Naive B cell (primary cell): ENCODE results near the gene MAPK8IP1. TPM values are rescaled to one million over a fixed set of nuclear protein-coding genes. Genes with fewer than 3 reads are reported as not detected.

ENCODE experiments used
- ATAC-seq, 2 donors: fragments of 150-1000 bp; cut with Tn5 transposase; 2 replicates each; pipeline ENCODE4 v1.10.0; 2021; ENCODE audit warnings: low read depth in 2 of 2, mild to moderate bottlenecking in 2 of 2, moderate library complexity in 2 of 2
- DNase-seq: peaks from one replicate; pipeline ENCODE4 v3.0.0; 2022
- H3K27ac Mint-ChIP-seq, 6 donors: one replicate each; pipeline ENCODE4 v1.8.0; 2020 to 2022; ENCODE audit warnings: mild to moderate bottlenecking in 6 of 6, mixed read lengths in 6 of 6, moderate library complexity in 5 of 6, inconsistent platforms in 2 of 6
- H3K27me3 Mint-ChIP-seq, 3 donors: one replicate each; pipeline ENCODE4 v1.8.0; 2021 to 2022; ENCODE audit warnings: mixed read lengths in 3 of 3, mild to moderate bottlenecking in 1 of 3
- H3K36me3 Mint-ChIP-seq, 2 donors: one replicate each; pipeline ENCODE4 v1.8.0; 2020 to 2022; ENCODE audit warnings: mixed read lengths in 2 of 2, inconsistent platforms in 1 of 2, mild to moderate bottlenecking in 1 of 2
- H3K4me1 Mint-ChIP-seq, 3 donors: one replicate each; pipeline ENCODE4 v1.8.0; 2020 to 2022; ENCODE audit warnings: mixed read lengths in 3 of 3, inconsistent platforms in 1 of 3, mild to moderate bottlenecking in 1 of 3, moderate library complexity in 1 of 3
- H3K4me3 Mint-ChIP-seq, 8 donors: one replicate each; pipeline ENCODE4 v1.8.0; 2020 to 2022; ENCODE audit warnings: mild to moderate bottlenecking in 8 of 8, mixed read lengths in 8 of 8, moderate library complexity in 8 of 8, inconsistent platforms in 2 of 8
- H3K9me3 Mint-ChIP-seq, 7 donors: one replicate each; pipeline ENCODE4 v1.8.0; 2020 to 2022; ENCODE audit warnings: mixed read lengths in 7 of 7, mild to moderate bottlenecking in 5 of 7, inconsistent platforms in 2 of 7, moderate library complexity in 1 of 7
- polyA plus RNA-seq, 6 donors: library from polyadenylated mRNA; unstranded; fragments of 300-500 nt; fragmentation: Illumina TruSeq; gene quantifications; one replicate each; pipeline ENCODE4 v1.2.3, GENCODE V29; 2021; ENCODE audit warnings: low read depth in 6 of 6

Gene MAPK8IP1
- polyA plus RNA-seq, 6 donors from 2014 or later: 0.12 to 0.35 (median 0.20) TPM; not detected in 1

GRCh38 chr11:45910623-45911022 lies 25.2 kb downstream of the MAPK8IP1 start:
- Mint-ChIP-seq H3K36me3 (peaks cover 0 to 12% of the 10 kb centered on the region in 2 donors), H3K4me3 (no peak overlapping the region), H3K27ac (no peak overlapping the region), H3K9me3 (no peaks in the 10 kb centered on the region), H3K4me1 (peaks cover 14 to 29% (median 22%) of the 10 kb centered on the region in 3 donors), H3K27me3 (no peaks in the 10 kb centered on the region)
- no peak for ATAC-seq
- DNase-seq: no peak

DNA sequence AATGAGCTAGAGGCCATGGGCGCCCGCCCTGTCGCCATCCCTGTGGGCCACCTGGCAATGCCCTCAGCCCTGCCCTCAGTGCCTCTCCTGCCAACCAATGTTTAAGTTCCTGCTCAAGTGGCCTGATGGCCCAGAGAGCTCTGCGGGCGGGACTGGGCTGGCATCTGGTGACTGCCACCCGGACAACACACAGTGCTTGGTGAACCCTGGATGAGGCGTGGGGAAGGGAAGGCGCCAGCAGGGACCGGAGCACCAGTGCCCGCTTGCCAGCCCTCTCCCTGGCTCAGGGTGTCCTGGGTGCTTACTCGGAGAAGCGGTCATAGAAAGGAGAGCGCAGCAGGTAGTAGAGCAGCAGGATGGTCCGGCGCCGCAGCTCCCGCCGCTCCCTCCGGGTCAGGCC lies 28.1 kb downstream of the MAPK8IP1 start:
- Mint-ChIP-seq H3K4me1 (peaks cover 24 to 38% (median 34%) of the 10 kb centered on the region in 3 donors), H3K4me3 (no peak overlapping the region), H3K27me3 (no peaks in the 10 kb centered on the region), H3K9me3 (no peaks in the 10 kb centered on the region), H3K36me3 (peaks cover 0 to 12% of the 10 kb centered on the region in 2 donors), H3K27ac (peak overlapping the region in 1 of 6 donors; percentile 75)
- no peak for DNase-seq
- ATAC-seq: no peak

DNA sequence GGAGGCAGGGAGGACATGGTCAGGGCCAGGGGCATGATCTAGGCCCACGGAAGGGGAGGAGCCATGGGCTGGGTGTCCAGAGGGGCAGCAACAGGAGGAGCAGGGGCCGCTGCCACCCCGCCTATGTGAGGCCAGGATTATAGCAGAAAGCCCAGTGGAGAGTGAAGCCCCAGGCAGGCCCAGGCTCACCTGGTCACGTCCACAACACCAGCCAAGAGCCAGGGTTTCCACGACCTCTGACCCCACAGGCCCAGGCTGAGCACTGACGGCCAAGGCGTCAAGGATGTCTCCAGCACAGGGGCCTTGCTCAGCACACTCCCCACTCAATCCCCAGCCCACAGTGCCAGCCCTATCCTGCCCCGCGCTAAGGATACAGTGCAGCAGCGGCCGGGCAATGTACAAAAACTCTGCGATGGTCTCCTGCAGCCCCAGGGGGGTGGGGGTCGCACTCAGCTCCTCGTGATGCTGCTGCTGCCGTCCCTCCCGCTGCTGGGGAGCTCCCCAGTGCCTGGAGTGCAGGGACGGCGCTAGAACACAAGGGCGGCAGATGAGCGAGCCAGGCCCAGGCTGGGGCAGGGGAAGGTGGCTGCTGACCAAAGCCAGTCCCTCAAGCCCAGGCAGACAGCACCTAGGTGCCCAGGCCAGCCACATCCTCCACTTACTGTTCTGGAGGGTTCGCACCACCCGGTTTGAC lies 28.6 kb downstream of the MAPK8IP1 start:
- H3K4me3 Mint-ChIP-seq: peak overlapping the region in 3 of 8 donors; percentile 53 to 75 (median 73)
- H3K36me3 Mint-ChIP-seq: peaks cover 0 to 12% of the 10 kb centered on the region in 2 donors
- no peaks in the 10 kb centered on the region for H3K27me3 Mint-ChIP-seq
- ATAC-seq (no peak), DNase-seq (no peak)
- no peaks in the 10 kb centered on the region for H3K9me3 Mint-ChIP-seq
- H3K27ac Mint-ChIP-seq: peak overlapping the region in 2 of 6 donors; percentile 63 to 80
- H3K4me1 Mint-ChIP-seq: peaks cover 26 to 40% (median 39%) of the 10 kb centered on the region in 3 donors

GRCh38 chr11:45915446-45915845 lies 30.0 kb downstream of the MAPK8IP1 start:
- Mint-ChIP-seq H3K27me3 (no peaks in the 10 kb centered on the region), H3K27ac (peak overlapping the region in 3 of 6 donors; percentile 24 to 67 (median 28)), H3K36me3 (peaks cover 0 to 12% of the 10 kb centered on the region in 2 donors), H3K9me3 (no peaks in the 10 kb centered on the region), H3K4me3 (peak overlapping the region in 6 of 8 donors; percentile 20 to 83 (median 63)), H3K4me1 (peaks cover 39 to 54% (median 53%) of the 10 kb centered on the region in 3 donors)
- ATAC-seq: no peak
- DNase-seq: no peak

DNA sequence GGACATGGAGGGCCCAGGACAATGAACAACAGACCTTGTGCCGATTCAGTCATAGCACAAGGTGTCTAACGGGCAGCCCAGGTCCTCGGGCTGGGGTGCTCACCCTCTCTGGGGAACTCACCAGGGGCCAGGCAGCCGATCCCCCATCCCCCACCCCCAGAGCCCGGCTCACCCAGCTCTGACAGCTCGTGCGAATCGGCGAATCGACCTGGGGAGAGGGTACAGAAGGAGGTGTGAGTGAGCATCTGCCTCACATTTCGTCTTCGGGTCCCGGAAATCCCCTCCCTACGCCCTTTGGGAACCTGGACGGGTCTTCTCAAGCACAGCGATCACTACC lies 31.8 kb downstream of the MAPK8IP1 start:
- Mint-ChIP-seq H3K4me1 (peaks cover 45 to 67% (median 66%) of the 10 kb centered on the region in 3 donors), H3K9me3 (no peaks in the 10 kb centered on the region), H3K27me3 (no peaks in the 10 kb centered on the region), H3K27ac (peak overlapping the region; percentile 93 to 97 (median 96)), H3K36me3 (peaks cover 0 to 5% of the 10 kb centered on the region in 2 donors), H3K4me3 (peak overlapping the region; percentile 87 to 97 (median 96))
- DNase-seq (no peak), ATAC-seq (peak; percentile 9 to 13)

GRCh38 chr11:45917623-45918330 lies 32.3 kb downstream of the MAPK8IP1 start, which contains the start of gene PEX16:
TSS of gene PEX16 (minus strand) at chr11:45917877. CDS start at chr11:45917811, 66 bp downstream.
- Mint-ChIP-seq H3K4me1 (peaks cover 45 to 67% (median 66%) of the 10 kb centered on the region in 3 donors), H3K4me3 (peak within 1 kb of the TSS; percentile 87 to 97 (median 96)), H3K9me3 (no peaks in the 10 kb centered on the region), H3K27me3 (no peaks in the 10 kb centered on the region), H3K36me3 (peaks cover 0 to 5% of the 10 kb centered on the region in 2 donors), H3K27ac (peak within 1 kb of the TSS; percentile 93 to 97 (median 96))
- DNase-seq (peak; percentile 97), ATAC-seq (peak; percentile 86 to 88)

- Mint-ChIP-seq H3K36me3 (peaks cover 0 to 2% of the 10 kb centered on the region in 2 donors), H3K27me3 (no peaks in the 10 kb centered on the region), H3K4me3 (peak overlapping the region; percentile 87 to 97 (median 96)), H3K9me3 (no peaks in the 10 kb centered on the region), H3K27ac (peak overlapping the region; percentile 93 to 97 (median 96)), H3K4me1 (peaks cover 48 to 66% (median 66%) of the 10 kb centered on the region in 3 donors)
- peak in 1 of 2 donors; percentile 7 for ATAC-seq
- peak; percentile 50 for DNase-seq
These were observed 33.0 kb downstream of the MAPK8IP1 start for GRCh38 chr11:45918331-45918941.

DNA sequence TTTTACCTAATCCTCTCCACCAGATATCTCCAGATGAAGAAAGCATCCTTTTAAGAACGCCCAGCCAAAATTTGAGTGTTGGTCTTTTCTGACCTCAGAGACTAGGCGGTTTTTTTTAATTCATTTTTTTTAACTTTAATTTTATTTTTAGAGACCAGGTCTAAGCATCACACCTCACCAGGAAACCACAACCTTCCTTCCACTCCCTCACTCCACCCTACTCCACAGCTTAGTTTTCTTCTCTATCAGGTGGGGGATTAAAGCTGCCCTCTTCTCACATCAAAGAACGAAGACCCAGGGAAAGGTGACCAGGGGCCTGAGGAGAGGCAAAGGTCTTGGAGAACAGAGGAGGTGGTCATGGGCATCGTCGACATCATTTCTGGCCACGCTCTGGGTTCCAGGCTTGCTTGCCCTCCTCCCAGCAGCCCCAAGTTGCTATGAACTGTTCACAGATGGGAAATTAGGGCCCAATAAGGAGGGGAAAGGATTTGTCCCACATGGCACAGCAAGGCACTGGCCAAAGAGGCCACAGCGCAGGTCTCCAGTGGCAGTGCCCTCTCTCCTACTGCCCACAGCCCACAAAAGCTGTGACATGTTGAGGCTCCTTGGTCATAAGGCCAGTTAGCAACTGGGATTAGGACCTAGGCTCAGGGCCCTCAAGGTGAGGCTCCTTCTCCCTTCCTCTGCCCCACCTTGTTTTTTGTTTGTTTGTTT lies 33.7 kb downstream of the MAPK8IP1 start:
- H3K27ac Mint-ChIP-seq: peak overlapping the region in 5 of 6 donors; percentile 93 to 97 (median 96)
- H3K9me3 Mint-ChIP-seq: no peaks in the 10 kb centered on the region
- H3K4me1 Mint-ChIP-seq: peaks cover 50 to 69% (median 69%) of the 10 kb centered on the region in 3 donors
- DNase-seq (no peak), ATAC-seq (no peak)
- no peaks in the 10 kb centered on the region for H3K36me3 Mint-ChIP-seq
- no peaks in the 10 kb centered on the region for H3K27me3 Mint-ChIP-seq
- H3K4me3 Mint-ChIP-seq: peak overlapping the region; percentile 87 to 97 (median 96)

DNA sequence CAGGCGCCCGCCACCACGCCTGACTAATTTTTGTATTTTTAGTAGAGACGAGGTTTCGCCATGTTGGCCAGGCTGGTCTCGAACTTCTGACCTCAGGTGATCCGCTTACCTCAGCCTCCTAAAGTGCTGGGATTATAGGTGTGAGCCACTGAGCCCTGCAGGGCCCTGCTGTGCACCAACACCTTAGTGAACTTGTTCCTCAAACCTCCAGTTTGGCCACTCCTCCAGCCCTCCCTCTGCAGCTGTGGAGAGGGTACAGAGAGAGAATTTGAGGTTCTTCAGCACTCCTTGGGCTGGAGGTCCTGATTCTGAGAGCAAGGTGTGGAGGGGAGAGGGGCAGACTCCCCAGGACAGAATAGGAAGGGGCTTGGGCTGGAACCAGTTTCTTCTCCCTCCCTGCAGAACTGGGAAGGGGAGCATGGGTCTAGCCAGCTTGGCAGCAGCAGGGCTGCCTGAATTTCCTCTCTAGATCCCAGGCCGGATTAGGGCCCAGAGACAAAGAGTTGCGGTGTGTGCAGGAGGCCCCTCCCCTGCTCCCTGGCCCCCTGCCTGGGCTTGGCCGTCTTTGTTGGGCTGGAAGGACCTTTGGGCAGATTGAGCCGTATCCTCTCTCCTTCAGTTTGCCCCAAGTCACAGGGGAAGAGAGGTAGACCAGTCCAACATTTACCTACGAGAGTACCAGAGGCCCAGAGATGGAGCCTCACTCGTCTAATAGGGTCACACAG lies 34.5 kb downstream of the MAPK8IP1 start:
- no peak for DNase-seq
- no peak for ATAC-seq
- Mint-ChIP-seq H3K27me3 (no peaks in the 10 kb centered on the region), H3K9me3 (no peaks in the 10 kb centered on the region), H3K4me1 (peaks cover 56 to 75% (median 72%) of the 10 kb centered on the region in 3 donors), H3K36me3 (no peaks in the 10 kb centered on the region), H3K27ac (peak overlapping the region in 3 of 6 donors; percentile 18 to 94 (median 92)), H3K4me3 (peak overlapping the region; percentile 87 to 97 (median 96))

GRCh38 chr11:45920531-45921477 lies 35.4 kb downstream of the MAPK8IP1 start:
- ATAC-seq (no peak), DNase-seq (no peak)
- Mint-ChIP-seq H3K4me1 (peaks cover 51 to 78% (median 74%) of the 10 kb centered on the region in 3 donors), H3K4me3 (peak overlapping the region; percentile 87 to 97 (median 94)), H3K9me3 (no peaks in the 10 kb centered on the region), H3K27me3 (no peaks in the 10 kb centered on the region), H3K36me3 (no peaks in the 10 kb centered on the region), H3K27ac (peak overlapping the region in 4 of 6 donors; percentile 75 to 94 (median 90))

DNA sequence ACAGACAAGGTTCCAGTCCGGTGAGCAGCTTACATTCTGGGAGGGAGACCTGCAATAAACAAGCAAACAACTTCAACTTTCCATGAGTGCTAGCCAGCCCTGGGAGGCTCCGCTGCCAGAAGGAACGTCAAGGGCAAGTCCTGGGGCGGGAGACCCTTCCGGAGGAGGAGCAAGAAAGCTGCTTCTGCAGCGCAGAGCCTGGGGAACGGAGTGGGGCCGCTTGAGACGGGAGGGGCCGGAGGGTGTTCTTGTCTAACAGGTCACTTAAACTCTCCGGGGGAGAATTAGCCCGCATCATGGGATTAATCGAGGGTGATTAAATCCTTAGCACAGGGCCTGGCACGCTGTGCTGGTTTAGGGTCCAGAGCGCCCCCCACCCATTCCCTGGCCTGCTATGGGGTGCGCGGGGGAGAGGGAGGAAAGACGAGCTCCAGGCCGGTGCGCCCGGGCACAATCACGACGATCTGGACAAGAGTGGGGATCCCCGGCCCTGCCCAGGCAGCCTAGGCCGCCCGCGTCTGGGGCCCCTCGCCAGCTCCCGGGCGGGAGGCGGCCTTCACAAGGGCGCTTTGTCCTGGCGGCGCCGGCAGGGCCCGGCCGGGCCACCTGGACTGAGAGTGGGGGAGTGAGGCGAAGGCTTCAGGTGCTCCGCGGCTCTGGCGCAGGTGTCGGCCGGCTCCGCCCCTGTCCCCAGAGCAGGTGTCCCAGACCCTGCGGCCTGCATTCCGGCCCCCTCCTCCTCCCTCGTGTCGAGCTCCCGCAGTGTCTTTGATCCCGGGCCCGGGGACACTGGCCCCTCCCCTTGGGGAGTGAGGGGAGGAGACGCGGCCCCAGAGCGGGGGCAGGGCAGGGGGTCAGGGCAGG lies 36.3 kb downstream of the MAPK8IP1 start:
- ATAC-seq: no peak
- Mint-ChIP-seq H3K9me3 (no peaks in the 10 kb centered on the region), H3K36me3 (no peaks in the 10 kb centered on the region), H3K4me3 (peak overlapping the region; percentile 87 to 97 (median 94)), H3K4me1 (peaks cover 45 to 78% (median 78%) of the 10 kb centered on the region in 3 donors), H3K27me3 (no peaks in the 10 kb centered on the region), H3K27ac (peak overlapping the region in 4 of 6 donors; percentile 70 to 91 (median 81))
- peak; percentile 39 for DNase-seq
